K562 (cell line): Measurements from ENCODE around the gene AFF1. TPM values are rescaled to one million over a fixed set of nuclear protein-coding genes. Genes with fewer than 3 reads are reported as not detected.

Source experiments
- ATAC-seq: fragments of 200-7000 bp; cut with Tn5 transposase; 3 replicates; pipeline ENCODE4 v1.9.1; 2020; ENCODE audit warnings: moderate library complexity
- BruUV-seq: library from RNA; stranded (reverse); fragments of 400-500 nt; replicated peaks from 2 replicates; lab custom pipeline; 2021; lab: Mats Ljungman, UMichigan
- CTCF ChIA-PET: fragments of 300-600 bp; formaldehyde crosslinking; extraction: SDS; loops from one replicate; lab custom pipeline; 2021; ENCODE audit warnings: low intra/inter-chr PET ratio; lab: Yijun Ruan, JAX
- POLR2A ChIA-PET: fragments of 300-600, 350-650 bp; sonication (Branson Sonifier 250); formaldehyde crosslinking; extraction: SDS; loops from one replicate; lab custom pipeline; 2021; ENCODE audit warnings: antibody characterized with exemption, inconsistent platforms; lab: Yijun Ruan, JAX
- DNase-seq, 4 experiments: peaks; one replicate each; pipeline versions ENCODE4 v3.0.0 to v3.0.0-alpha.2; 2011 to 2018; ENCODE audit warnings: low spot score in 3 of 4, mixed read lengths in 3 of 4; ENCODE audit errors: extremely low read depth in 1 of 4
- FAIRE-seq: peaks from 2 replicates; lab custom pipeline; 2011; peaks lifted over from hg19 to GRCh38; lab: Jason Lieb, UNC
- H2AFZ ChIP-seq: 2 replicates; pipeline ENCODE4 v1.6.0; 2011; ENCODE audit warnings: low read depth, low read length, control low read depth, inconsistent platforms
- H3K27ac ChIP-seq: fragments of 200-600 bp; 3 replicates; pipeline ENCODE4 v1.8.0; 2011; ENCODE audit warnings: low read depth, mild to moderate bottlenecking, control low read depth, inconsistent platforms, low read length, moderate library complexity, mixed read lengths; ENCODE audit errors: extremely low read depth
- H3K27me3 ChIP-seq, 2 experiments: fragments of 300-600 bp in 1 of 2; 2 replicates in 1 of 2; 3 replicates in 1 of 2; pipeline versions ENCODE4 v1.6.0 to v1.8.0; 2011; ENCODE audit warnings: inconsistent platforms in 2 of 2, low read length in 2 of 2, mild to moderate bottlenecking in 1 of 2, mixed read lengths in 1 of 2, moderate library complexity in 1 of 2; ENCODE audit not compliant: control insufficient read depth in 2 of 2, insufficient read depth in 2 of 2
- H3K36me3 ChIP-seq: fragments of 300-600 bp; 3 replicates; pipeline ENCODE4 v1.8.0; 2011; ENCODE audit warnings: mild to moderate bottlenecking, low read length, inconsistent platforms; ENCODE audit not compliant: control insufficient read depth, insufficient read depth
- H3K4me1 ChIP-seq, 2 experiments: fragments of 200-600 bp in 1 of 2; replicated peaks in 1 of 2; 2 replicates in 1 of 2; 3 replicates in 1 of 2; pipeline versions ENCODE4 v1.5.1 to v1.8.0; 2011; ENCODE audit warnings: inconsistent platforms in 2 of 2, low read length in 2 of 2, mild to moderate bottlenecking in 1 of 2, mixed read lengths in 1 of 2, moderate library complexity in 1 of 2; ENCODE audit not compliant: control insufficient read depth in 2 of 2, insufficient read depth in 2 of 2
- H3K4me2 ChIP-seq: 2 replicates; pipeline ENCODE4 v1.6.1; 2011; ENCODE audit warnings: low read length, control low read depth, inconsistent platforms, mixed read lengths; ENCODE audit not compliant: insufficient read depth
- H3K4me3 ChIP-seq: fragments of 200-600 bp; sonication (generic), shearing (Covaris generic); 2 replicates; pipeline ENCODE4 v1.5.1; 2016; ENCODE audit warnings: control low read depth, inconsistent platforms
- H3K79me2 ChIP-seq: fragments of 200-600 bp; 3 replicates; pipeline ENCODE4 v1.8.0; 2011; ENCODE audit warnings: low read length, inconsistent platforms; ENCODE audit not compliant: control insufficient read depth, insufficient read depth
- H3K9ac ChIP-seq, 2 experiments: 2 replicates each; pipeline versions ENCODE4 v1.6.0 to v1.6.1; 2011; ENCODE audit warnings: low read depth in 2 of 2, low read length in 2 of 2, control low read depth in 1 of 2, inconsistent platforms in 1 of 2, mild to moderate bottlenecking in 1 of 2, mixed read lengths in 1 of 2; ENCODE audit not compliant: insufficient read depth in 1 of 2
- H3K9me1 ChIP-seq: one replicate; pipeline ENCODE4 v1.6.0; 2011; ENCODE audit warnings: inconsistent platforms, mild to moderate bottlenecking, low read length, moderate library complexity; ENCODE audit not compliant: control insufficient read depth, insufficient read depth
- H3K9me3 ChIP-seq: replicated peaks from 2 replicates; pipeline ENCODE4 v1.5.1; 2011; ENCODE audit warnings: low read depth, low read length, inconsistent platforms; ENCODE audit not compliant: control insufficient read depth, insufficient read depth
- H4K20me1 ChIP-seq: replicated peaks from 2 replicates; pipeline ENCODE4 v1.6.1; 2011; ENCODE audit warnings: low read length, inconsistent platforms, mixed read lengths; ENCODE audit not compliant: control insufficient read depth, insufficient read depth
- DIDO1 ChIP-seq: fragments of 450-650 bp; IDR thresholded peaks from 2 replicates; pipeline ENCODE4 v1.6.1; 2016; ENCODE audit warnings: low read depth, missing biosample characterization, missing genetic modification characterization
- ILF3 ChIP-seq: fragments of 450-650 bp; IDR thresholded peaks from 2 replicates; pipeline ENCODE4 v1.6.1; 2018; ENCODE audit warnings: antibody characterized with exemption, mild to moderate bottlenecking, moderate library complexity, borderline replicate concordance
- KDM2B ChIP-seq: fragments of 250-450 bp; sonication (Bioruptor Pico); IDR thresholded peaks from 2 replicates; pipeline ENCODE4 v1.8.0; 2021; ENCODE audit warnings: mild to moderate bottlenecking, moderate library complexity
- KHSRP ChIP-seq: fragments of 450-650 bp; IDR thresholded peaks from 2 replicates; pipeline ENCODE4 v1.6.1; 2017
- MCM7 ChIP-seq, 2 experiments: fragments of 450-650 bp; IDR thresholded peaks; 2 replicates each; pipeline ENCODE4 v1.6.1; 2016 to 2018
- SPI1 ChIP-seq: IDR thresholded peaks from 2 replicates; pipeline ENCODE4 v1.6.1; 2011; ENCODE audit warnings: low read depth, low read length, control low read depth, borderline replicate concordance
- ZNF121 ChIP-seq: sonication (generic); formaldehyde crosslinking; conservative IDR thresholded peaks from 2 replicates; pipeline ENCODE4 v1.8.0; 2022; ENCODE audit warnings: missing genetic modification reagents
- WGBS: fragments of 100-300 bp; shearing (Covaris generic); methylation state at CpG from one replicate; pipeline ENCODE4 v1.1.6; 2016; ENCODE audit warnings: low coverage, mixed read lengths; ENCODE audit not compliant: insufficient coverage; ENCODE audit errors: missing lambda C conversion rate; 5-methylcytosine and 5-hydroxymethylcytosine counted together
- in situ Hi-C: fragments of 300-500 bp; cut with MboI; formaldehyde crosslinking; loops from 4 replicates; pipeline ENCODE4 v1.15.0; 2018; ENCODE audit warnings: inconsistent platforms, mixed read lengths
- intact Hi-C: fragments of 100-400 bp; cut with micrococcal nuclease; formaldehyde crosslinking; loops from 2 replicates; pipeline ENCODE4 v1.14.2; 2022
- polyA plus RNA-seq, 8 experiments: library from polyadenylated mRNA; depleted of rRNA in 4 of 8; stranded (reverse) in 5 of 8; unstranded in 3 of 8; fragments of >200 nt; fragmentation: Nextera tagmentation in 2 of 8; fragmentation: Illumina TruSeq in 1 of 8; extraction: Ambion mirVana in 2 of 8; extraction: Trizol in 1 of 8; gene quantifications; 2 replicates each; pipeline versions ENCODE4 v1.2.1 to v1.2.3, GENCODE V29; 2011 to 2014; ENCODE audit warnings: inconsistent platforms in 1 of 8, missing spikeins in 1 of 8
- total RNA-seq, 7 experiments: library from RNA; depleted of rRNA in 6 of 7; stranded (reverse); fragments of >200 nt in 6 of 7; fragmentation: Illumina TruSeq in 2 of 7; extraction: Trizol in 2 of 7; gene quantifications; 2 replicates each; pipeline versions ENCODE4 v1.2.1 to v1.2.3, GENCODE V29; 2011 to 2021; ENCODE audit warnings: low replicate concordance in 1 of 7

Gene AFF1
- total and polyA plus RNA-seq, 9 of the 15 experiments (the other 6 are each of a cell fraction or from before 2014, with no cell fraction given), result 4.1 to 47.5 (median 17.2) TPM

- Histone ChIP-seq H3K79me2 (peaks cover 9% of the 10 kb centered on the region; the same call in 2 of the 3 replicates), H3K9me3 (no peaks in the 10 kb centered on the region), H3K4me2 (no peak overlapping the region), H3K4me1 (peaks cover 3 to 12% of the 10 kb centered on the region in 2 experiments; a peak in 4 of 5 replicates), H4K20me1 (no peaks in the 10 kb centered on the region), H3K27me3 (no peaks in the 10 kb centered on the region), H3K27ac (no peak overlapping the region), H3K4me3 (no peak overlapping the region), H3K9ac (no peak overlapping the region), H3K36me3 (peaks cover 7% of the 10 kb centered on the region; the same call in 1 of the 3 replicates), H3K9me1 (no peaks in the 10 kb centered on the region), H2AFZ (no peak overlapping the region)
- 35% methylated on average over 2 of the region's 2 CpGs for WGBS
- no TSS peak for BruUV-seq
- peak; percentile 32 for FAIRE-seq
- TF ChIP-seq SPI1 (peak; percentile 88), ILF3 (no peak), KHSRP (no peak)
- in situ Hi-C loops (no loop called here), intact Hi-C loops (no loop called here)
- no peak for DNase-seq
- POLR2A ChIA-PET, result interaction anchor here (1.1 kb wide), 1 partner anchor 28 kb away, joined by 4 read pairs; no protein-coding TSS in a partner anchor
- CTCF ChIA-PET, result no interaction called here
- ATAC-seq, result no peak
Observed at GRCh38 chr4:86978709-86979108, 43.9 kb downstream of the AFF1 start.

- ATAC-seq (no peak), FAIRE-seq (no peak), DNase-seq (no peak)
- ChIA-PET CTCF (no interaction called here), POLR2A (no interaction called here)
- H3K9me3 ChIP-seq, result no peaks in the 10 kb centered on the region
- no peaks in the 10 kb centered on the region for H4K20me1 ChIP-seq
- no peaks in the 10 kb centered on the region for H3K27me3 ChIP-seq
- H3K4me3 ChIP-seq, result no peak overlapping the region
- no TSS peak for BruUV-seq
- H3K36me3 ChIP-seq, result peaks cover 7% of the 10 kb centered on the region; the same call in 1 of the 3 replicates
- H3K9ac ChIP-seq, result no peak overlapping the region
- no peaks in the 10 kb centered on the region for H3K9me1 ChIP-seq
- H3K79me2 ChIP-seq, result peaks cover 9% of the 10 kb centered on the region; the same call in 2 of the 3 replicates
- H3K4me2 ChIP-seq, result no peak overlapping the region
- in situ Hi-C loops (no loop called here), intact Hi-C loops (no loop called here)
- peaks cover 0 to 9% of the 10 kb centered on the region in 2 experiments; a peak in 3 of 5 replicates for H3K4me1 ChIP-seq
- no peak overlapping the region for H2AFZ ChIP-seq
- no peak overlapping the region for H3K27ac ChIP-seq
- TF ChIP-seq DIDO1 (tag), result no peak
- 0 out of 2 replicates have a peak, but pooled peaks have one; percentile 12 for TF ChIP-seq ZNF121
- no peak for TF ChIP-seq KDM2B (CRISPR knock-in tag)
- TF ChIP-seq MCM7 (IDR thresholded peaks at IDR 0.05), result no peak
- 94% methylated on average over 2 of the region's 2 CpGs for WGBS
Observed at GRCh38 chr4:86980230-86980629, 45.4 kb downstream of the AFF1 start.
